DOHH2 (cell line): ENCODE measurements around the gene TRMT11.

ENCODE experiments used
- CTCF ChIP-seq: fragments of 200-600 bp; sonication (generic); IDR thresholded peaks from one replicate; pipeline ENCODE4 v1.5.1; 2014; ENCODE audit warnings: antibody characterized with exemption, mild to moderate bottlenecking, low read depth, low read length; ENCODE audit not compliant: poor library complexity, severe bottlenecking
- EZH2phosphoT487 ChIP-seq: fragments of 200-600 bp; sonication (generic); IDR thresholded peaks from 2 replicates; pipeline ENCODE4 v1.6.1; 2017; ENCODE audit warnings: borderline replicate concordance, mild to moderate bottlenecking, antibody characterized with exemption, low read length, moderate library complexity, mixed read lengths

DNA sequence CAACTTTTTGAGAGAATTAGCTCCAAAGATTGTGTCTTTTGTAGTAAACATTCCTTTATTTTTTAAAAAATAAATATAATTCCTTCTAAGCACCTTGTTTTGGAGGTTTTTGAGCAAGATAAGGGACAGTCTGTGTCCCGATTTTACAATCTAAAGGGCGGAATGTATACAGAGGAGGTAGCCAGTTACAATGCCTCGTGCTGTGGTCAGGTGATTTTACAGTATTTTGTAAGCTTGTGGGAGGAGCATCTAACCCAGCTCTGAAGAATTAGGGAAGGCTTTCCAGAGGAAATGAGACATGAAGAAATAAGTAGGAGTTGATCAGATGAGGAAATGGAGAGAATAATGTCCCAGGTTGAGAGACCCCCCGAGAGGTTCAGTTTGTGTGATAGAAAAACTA, 28.5 kb upstream of the TRMT11 start:
- TF ChIP-seq CTCF (no peak), EZH2phosphoT487 (no peak)
